MM.1S (cell line): Measurements from ENCODE around the gene ACSL1.

Experiments
- CTCF ChIP-seq: fragments of 300-600 bp; sonication (generic); IDR thresholded peaks from 2 replicates; pipeline ENCODE4 v1.5.1; 2016; ENCODE audit warnings: antibody characterized with exemption, low read length, mixed read lengths
- EZH2phosphoT487 ChIP-seq: fragments of 300-600 bp; sonication (generic); IDR thresholded peaks from 2 replicates; pipeline ENCODE4 v1.6.1; 2018; ENCODE audit warnings: antibody characterized with exemption, low read length

GRCh38 chr4:184856277-184856609, 30.5 kb upstream of the ACSL1 start:
- TF ChIP-seq CTCF, result no peak
- no peak for TF ChIP-seq EZH2phosphoT487
